ENCODE measurements around the gene HMX3.

HMX3 gene

DNA sequence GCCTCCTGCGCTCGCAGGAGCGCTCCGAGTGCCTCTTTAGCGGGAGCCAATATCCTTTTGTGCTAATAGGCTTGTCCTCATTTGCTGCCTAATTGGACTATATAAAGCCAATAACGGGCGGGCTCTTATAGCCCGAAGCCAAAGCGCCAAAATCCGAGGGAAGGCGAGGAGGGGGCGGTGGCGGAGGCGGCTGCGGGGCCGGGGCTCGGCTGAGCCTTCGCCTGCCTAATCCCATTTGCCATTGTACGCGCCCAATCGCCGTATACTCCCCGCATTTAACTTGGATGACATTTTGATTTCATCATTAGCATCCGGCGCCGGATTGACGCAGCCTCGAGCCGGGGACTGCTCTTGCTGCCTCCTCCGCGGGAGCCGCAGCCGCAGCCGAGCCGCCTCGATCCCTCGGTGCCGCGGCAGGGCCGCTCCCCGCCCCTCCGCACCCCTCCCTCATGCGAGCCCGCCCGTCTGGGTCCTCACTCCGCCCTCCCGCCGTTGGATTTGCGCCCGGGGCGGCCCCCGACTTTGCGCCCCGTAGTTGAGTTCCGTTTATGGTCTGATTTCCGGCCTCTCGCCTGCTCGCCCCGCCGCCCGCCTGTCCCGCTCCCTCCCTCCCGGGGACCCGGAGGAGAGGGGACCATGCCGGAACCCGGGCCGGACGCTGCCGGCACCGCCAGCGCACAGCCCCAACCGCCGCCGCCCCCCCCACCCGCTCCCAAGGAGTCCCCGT, at the start of gene HMX3:
TSS of gene HMX3 (plus strand) at position 556 of the 727 bp plus-strand sequence. CDS start at position 637, 81 bp downstream.
- DNase-seq: peak; percentile 77

DNA sequence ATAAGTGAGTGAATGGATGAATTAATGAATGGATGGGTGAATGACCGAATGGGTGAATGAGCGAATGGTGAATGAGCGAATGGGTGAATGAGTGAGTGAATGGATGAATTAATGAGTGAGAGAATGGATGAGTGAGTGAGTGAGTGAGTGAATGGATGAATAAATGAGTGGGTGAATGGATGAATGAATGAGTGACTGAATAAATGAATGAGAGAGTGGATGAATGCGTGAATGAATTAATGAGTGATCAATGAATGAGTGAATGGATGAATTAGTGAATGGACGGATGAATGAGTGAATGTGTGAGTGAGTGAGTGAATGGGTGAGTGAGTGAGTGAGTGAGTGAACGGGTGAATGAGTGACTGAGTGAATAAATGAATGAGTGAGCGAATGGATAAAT, 49.5 kb upstream of the HMX3 start:
- no peak for DNase-seq

DNA sequence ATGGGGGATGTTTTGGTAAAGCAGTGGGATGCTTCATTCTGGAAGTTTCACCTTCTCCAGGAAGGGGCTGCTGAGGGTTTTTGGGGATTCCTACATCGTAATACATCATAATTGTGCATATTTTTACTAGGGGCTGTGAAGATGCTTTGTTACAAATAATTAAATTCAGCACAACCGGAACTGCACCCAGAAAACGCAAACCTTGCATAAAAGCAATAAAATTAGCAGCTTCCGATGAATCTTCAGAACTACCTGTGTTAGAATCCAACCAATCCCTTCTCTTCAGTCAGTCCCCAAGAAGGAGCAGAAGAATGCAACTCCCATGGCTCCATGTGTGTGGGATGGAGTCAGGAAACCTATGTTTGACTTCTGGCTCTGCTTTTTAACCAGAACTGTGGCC, 48.4 kb upstream of the HMX3 start:
- DNase-seq: no peak

DNA sequence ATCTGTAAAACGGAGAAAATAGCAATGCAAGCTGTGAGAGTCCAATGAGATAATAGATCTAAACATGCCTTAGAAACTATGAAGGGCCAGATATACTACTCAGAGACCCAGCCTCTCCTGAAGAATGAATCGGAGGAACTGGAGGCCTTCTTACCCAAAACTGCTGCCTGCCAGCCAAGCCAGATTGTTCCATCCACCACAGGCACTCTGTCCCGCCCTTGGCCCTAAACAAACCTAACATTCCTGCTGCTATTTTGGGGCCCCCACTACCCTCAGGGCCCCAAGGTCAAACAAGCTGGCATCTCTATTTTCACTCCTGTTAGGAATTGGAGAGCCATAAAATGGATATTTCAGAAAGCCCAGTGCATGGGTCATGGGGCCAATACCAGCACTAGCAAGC, 48.0 kb upstream of the HMX3 start:
- DNase-seq: no peak

DNA sequence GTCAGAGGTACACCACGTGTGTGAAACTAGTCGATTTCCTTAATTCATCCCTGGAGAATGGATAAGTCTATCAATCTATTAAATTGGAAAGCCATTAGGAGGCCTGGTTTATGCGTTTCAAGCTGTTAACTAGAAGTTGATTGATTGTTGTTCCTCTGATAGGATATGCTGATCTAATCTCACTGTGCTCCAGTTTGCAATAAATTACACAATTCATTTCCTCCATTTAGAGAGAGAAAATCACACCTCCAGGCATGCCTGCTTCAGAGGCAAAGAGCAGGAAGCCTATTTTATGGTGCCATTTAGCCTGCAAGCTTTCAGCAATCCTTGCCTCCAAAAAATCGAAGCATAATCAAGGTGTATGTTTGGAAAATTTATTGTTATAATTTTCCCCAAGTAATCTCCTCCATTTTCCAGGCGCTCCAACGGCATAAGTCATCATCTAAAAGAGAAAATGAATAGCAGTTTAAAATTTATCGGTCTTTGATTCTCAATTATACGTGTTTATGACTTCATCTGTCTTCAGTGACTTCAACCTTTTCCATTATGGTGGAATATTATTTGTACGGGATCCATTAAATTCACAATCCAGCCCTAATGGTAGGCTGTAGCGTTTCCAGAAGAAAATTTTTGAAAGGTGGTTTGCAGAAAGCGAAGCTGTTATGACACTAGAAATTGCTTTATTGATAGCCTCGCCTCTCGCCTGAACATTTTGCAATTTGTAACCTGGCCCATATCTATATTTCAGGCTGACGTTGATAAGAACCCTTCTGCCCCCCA, 42.9 kb upstream of the HMX3 start:
- no peak for DNase-seq

DNA sequence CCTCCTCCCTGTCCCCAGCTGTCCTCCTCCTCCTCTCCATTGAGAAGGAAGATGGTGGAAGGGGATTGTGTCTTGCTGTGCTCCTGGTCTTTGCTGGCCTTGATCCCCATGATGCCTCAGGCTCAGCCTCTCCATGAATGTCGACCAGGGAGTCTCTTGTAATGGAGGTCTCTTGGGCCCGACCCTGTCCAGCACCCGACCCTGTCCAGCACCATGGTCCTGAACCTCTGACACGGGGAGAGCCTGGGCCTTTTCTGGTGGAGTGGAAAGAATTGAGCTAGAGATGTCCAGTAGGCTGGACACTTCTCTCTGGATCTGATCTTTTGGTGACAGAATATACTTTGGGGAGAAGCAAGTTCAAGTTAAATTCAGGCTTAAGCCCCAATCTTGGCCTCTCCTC, 42.3 kb upstream of the HMX3 start:
- DNase-seq: no peak

DNA sequence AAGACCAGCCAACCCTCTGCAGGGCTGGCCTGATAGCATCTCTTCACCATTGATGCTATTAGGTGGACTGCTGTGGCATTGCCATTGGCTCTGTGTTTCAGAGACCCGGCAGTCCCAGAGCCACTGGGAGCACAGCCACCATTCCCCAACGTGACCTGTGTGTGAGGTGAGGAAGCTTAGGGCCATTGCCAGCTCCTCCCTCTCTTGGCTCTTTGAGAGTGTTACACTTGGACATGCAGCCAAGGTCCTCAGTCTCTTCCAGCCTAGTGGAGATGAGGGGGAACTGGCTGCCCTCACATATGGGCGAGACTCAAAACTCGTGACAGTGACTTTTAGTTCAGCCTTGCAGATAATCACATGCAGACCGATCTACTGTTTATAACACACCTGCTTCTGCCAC, 39.3 kb upstream of the HMX3 start:
- DNase-seq: no peak

DNA sequence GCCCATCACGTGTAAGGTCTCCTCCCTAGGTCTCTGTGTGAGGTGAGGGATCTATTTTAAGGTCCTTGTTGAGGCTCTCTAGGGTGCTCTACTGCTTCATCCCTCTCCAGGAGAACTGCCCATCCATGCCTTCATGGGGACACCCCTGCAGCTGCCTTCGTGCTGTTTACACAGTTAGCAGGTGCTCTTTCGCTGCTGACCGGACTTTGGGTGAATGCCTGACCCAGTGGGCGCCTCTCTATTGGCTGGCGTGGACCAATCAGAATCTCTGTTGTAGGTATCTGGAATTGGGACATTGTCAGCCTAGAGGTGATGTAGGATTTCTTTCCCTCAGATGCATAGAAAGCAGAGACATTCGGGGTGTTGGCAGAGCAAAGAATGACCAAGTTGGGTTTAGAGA, 38.7 kb upstream of the HMX3 start:
- DNase-seq: no peak

DNA sequence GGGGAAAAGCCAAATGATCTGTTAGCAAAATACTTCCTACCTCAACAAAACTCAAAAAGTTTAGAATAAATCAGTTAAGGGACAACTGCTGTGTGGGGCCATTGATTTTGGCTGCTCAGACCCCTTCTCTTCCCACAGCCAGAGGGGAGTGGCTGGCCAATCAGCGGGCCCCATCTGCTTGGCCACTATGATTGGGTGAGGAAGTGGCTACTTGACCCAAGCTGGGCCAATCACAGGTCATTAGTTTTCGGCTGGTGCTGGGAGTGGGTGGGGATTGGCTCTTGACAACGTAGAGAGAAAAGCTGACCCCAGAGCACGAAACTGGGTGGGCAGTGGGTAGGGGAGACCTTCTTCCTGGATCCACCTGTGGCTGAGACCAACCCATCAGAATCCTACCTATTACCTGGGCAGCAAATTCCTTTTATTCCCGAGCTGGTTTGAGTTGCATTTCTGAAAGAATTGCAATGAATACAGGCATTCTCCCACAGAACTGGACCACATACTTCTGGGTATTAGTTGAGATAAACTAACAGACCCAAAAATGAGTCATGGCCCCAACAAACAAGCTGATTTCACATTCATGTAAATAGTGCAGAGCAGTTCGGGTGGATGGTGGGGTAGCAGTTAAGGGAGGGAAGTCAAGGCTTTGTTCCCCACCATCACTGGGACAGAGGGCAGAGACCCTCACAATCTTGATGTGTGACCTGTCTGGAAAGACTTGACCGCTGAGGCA, 35.6 kb upstream of the HMX3 start:
- DNase-seq: no peak

DNA sequence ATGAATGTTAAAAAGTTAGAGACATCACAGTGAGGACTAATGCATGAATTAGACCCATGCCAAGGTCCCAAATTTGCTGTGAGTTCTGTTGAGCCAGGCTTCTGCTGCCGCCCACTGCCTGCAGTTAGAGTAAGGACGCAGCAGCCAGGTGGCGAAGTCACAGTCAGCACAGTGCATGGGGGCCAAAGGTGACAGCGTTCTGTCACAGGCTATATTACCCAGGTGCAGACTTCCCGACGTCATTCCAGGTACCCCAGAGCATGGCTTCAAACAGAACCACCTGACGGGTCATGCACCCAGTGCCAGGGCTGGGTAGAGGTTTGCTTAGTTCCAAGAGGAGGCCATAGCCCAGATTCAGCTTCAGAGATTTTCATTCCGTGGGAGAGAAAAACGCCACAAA, 33.9 kb upstream of the HMX3 start:
- DNase-seq: no peak

DNA sequence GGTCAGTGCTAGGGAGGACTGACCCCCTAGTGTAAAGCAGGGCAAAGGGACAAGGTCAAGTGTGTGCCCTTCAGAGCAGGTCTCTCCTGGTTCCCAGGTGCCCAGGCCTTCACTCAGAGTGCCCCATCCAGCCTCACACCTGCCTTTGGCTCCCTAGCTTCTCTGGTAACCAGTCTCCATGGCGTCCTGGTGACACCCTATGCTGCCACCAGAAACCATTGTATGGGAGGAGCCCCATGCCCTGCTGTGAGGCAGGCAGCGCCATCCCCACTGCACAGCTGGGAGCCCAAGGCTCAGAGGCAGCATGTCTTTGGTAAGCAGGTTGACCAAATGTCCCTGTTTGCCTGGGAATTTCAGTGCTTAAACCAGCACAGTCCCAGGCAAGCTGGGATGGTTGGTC, 33.1 kb upstream of the HMX3 start:
- no peak for DNase-seq

DNA sequence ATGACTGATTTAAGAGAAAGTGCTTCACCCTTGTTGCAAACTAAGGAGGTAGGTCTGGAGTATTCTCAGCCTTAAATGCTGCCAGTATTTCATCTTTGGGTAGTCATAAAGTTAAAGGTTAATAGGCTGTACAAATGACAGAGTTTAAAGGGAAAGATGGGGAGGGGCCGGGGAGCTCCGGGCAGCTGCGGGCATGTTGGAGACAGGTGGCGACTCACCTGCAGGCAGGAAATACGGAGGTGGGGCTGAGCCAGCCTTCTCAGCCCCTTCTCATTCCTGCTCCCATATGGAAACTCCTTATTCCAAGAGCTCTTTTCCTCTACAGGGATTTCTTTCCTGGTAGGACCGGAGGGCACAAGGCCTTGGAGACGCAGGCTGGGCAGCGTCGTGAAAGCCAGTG, 31.8 kb upstream of the HMX3 start:
- DNase-seq: no peak

DNA sequence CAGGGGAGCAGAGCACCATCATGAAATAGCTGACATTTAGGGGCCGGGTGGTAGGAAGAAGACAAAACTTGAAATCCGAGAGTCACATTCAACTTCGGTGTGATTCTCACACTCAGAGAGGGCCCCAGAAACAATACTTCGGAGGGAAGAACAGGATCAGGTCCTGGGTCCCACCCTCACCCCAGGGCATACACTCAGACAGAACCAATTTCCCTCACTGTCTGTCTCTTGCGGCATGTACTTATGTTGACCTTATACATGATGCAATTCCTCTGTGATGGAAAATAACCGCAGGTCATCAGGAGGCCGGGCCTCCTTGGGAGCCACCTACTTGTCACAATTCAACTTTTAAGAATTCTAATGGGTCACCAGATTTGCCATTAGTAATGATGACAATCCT, 26.3 kb upstream of the HMX3 start:
- no peak for DNase-seq

DNA sequence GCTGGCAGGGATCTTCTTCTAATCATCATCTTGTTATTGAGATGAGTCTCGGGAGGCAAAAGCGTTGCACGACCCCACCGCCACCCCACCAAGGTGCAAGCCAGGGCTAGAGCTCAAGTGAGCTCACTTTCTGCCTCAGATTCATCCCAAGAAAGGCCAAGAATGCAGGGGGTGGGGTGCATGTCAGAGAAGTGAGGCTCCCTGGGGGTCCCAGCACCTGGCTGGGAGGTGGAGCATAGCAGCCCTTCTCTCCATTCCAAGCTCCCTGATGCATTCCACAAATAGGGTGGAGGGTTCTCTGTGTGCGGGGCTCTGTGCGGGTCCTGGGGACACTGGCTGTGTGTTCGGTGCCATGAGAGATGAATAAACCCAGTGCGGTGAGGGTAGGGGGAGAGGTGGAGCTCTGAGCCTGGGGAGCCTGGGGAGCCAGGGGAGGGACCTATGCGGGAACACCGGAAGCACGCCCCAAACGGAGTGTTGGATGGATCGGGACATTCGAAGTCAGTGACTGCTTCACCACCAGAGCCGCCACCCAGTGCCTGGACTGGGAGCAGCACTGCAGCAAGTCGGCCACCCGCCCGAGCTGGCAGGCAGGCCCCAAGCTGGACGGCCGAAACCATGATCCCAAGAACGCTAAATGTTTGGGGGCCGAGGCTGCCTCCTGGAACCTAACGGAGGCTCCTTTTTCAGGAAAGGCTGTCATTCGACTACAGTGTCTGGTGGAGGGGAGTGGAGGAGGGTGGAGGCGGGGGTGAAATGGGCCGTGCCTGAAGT, 17.9 kb upstream of the HMX3 start:
- no peak for DNase-seq

DNA sequence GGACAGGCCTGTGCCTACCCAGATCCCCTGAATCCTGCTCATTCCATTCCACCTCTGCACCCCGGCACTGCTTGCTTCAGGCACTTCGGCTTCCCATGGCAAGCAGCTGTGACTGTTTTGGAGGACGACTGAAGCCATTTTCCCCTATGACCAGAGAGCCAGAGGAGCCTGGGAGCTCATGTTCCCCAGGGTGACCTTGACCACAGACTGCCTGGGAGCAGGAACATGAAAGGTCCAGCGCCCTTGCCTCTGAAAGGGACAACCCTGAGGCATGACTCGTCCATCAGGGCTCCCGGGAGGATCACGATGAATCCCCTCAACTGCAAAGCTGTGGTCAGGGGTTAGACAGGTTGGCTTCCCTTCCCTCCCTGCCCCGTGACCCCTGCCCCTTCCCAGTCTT, 16.7 kb upstream of the HMX3 start:
- DNase-seq: no peak

DNA sequence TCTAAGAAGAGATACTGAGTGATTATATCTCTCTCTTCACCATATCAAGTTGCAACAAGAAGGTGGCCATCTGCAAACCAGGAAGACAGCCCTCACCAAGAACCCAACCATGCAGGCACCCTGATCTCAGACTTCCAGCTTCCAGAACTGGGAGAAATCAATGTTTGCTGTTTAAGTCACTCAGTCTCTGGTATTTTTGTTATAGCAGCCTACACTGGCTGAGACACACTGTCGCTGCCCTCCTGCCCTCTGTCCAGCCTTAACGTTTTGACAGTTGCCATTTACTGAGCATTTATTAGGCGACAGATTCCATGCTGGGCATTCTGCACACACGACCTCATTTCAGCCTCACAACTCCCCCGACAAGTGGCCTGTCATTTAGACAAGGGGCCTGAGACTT, 9.5 kb upstream of the HMX3 start:
- DNase-seq: no peak

DNA sequence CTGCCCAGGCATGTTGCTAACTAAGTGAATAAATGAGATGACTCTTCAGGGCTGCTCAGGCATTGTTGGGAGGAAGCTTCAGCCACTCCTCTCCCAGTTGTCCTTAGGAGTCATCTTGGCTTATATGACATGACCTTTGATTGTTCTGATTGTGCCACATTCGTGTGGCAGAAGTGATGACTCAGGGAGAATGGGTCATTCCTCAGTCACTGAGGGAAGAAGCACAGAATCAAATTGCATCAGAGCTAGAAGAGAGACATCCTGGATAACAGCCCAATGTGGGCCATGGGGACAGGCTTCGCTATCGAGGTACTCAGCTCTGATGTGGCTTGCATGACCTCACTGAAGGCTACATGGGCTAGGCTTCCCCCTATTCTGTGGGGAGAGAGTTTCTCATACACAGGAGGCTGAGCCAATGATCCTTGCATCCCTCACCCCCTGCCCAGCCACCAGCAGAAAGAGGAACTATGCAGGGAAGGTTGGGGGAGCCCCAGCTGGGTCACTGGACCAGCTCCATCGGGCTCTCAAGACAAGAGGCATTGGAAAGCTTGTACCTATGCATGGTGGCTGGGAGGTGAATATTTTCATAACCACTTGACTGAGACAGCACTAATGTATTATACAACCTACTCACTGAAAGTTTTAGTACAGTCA, 6.0 kb upstream of the HMX3 start:
- DNase-seq: no peak

DNA sequence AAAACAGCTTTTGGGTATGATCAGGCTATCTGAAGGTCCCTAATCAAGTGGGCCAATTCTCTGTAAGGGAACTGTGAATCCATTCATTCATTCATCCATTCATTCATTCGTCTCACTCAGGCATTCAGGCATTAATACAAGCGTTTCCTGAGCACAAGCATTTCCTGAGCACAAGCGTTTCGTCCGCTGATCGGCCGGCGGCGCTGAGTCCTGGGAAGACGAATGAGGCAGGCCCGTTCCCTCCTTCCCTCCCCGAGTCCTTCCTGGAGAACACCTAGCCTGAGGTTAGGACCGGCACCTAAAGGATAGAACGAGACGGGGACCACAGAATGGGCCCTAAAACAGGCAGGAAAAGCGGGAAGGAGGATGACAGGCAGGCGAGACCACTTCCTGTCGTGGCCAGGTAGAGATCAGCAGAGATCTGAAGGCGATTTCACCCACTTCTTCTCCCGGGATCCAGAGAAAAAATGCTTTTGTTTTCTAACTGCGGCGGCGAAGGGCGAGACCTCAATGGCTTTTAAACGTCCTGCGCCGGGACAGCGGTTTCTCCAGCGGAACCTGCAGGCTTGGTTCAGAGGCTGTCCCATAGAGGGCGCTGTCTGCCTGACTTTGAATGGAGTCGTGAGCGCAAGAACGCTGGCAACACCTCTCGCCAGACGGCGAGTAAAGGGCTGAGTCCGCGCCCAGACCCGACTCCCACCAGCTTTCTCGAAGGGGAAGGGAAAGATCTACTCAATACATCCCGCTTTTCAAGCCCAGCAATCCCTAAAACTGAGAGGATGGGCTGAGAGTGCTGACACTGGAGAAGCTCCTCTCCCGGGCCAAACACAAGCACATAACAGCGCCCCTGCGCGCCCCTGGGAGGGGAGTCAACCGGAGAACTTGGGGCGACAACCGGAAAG, 2.9 kb upstream of the HMX3 start:
- DNase-seq: peak; percentile 94

DNA sequence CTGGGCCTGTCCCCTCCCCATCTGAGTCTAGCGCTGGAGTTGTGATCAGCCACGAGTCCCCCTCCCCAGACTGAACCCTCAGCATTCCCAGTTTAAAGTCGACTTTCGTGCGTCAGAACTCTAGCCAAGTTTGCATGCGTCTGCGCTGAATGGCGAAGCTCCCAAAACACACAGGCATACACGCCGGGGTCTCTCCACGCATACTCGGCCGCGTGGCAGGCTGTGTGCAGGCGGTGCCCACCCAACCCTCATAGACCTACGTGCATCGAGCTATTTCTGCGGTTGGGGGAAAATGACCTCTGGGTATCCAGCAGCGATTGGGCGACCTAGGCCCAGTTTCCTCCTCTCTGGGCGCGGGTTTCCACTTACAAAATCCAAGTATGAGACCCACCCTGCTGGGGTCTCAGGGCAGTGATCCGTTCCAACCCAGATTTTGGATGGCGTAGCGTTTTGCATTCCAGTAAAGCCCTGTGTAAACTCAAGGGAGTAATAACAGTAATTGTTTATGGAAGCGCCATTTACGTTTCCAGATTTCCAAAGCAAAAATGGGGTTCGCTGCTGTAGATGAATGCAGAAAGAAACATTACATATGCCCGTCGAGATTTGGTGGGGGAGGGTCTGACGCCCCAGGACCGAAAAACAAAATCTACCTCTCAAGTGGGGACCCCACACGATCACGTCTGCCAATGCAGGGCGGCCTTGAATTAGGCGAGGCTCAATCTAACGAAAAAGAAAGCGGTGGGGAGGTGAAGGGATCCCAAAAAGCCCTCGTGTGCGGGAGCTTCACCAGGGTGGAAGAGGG, 2.0 kb upstream of the HMX3 start:
- DNase-seq: no peak

DNA sequence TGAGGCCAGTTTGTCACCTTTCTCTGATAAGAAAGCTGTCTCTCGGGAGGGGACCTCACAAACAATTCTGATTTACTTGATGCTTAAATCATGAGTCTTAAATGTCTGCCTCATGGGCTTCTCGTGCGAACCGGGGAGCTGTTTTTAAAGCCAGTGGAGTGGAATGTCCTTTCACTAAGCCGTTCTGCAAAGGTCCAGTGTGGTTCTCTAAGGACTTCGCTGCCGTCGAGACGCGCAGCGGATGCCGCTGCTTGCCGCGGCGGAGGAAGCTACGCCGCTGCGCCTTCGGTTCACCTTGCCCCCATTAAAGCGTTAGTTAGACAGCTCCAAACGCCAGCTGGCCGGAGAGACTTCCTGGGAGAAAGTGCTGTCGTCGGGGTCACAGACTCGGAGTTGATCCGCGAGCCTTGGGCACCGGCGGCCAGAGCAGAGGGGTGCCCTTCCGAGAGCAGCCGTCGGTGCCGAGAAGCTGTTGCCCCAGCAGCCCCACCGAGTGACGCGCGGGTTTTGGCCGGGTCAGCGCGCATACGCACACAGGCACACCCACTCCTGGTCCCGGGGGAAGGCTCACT, 1.3 kb upstream of the HMX3 start:
- no peak for DNase-seq

Data from activated effector memory CD4-positive, alpha-beta T cell treated with anti-CD3 and anti-CD28 coated beads, Interleukin-2, amount 50 U/mL, for 16 hours (primary cell).